MCF 10A (cell line): ENCODE data around the gene HS6ST3. TPM values are rescaled to one million over a fixed set of nuclear protein-coding genes. Genes with fewer than 3 reads are reported as not detected.

Experiments used
- BruUV-seq: library from RNA; stranded (reverse); fragments of 400-500 nt; replicated peaks from 2 replicates; lab custom pipeline; 2021; lab: Mats Ljungman, UMichigan
- CTCF ChIA-PET: fragments of 300-600 bp; sonication (Branson Sonifier 250); formaldehyde crosslinking; extraction: SDS; loops from one replicate; lab custom pipeline; 2021; ENCODE audit warnings: antibody characterized with exemption, inconsistent platforms; lab: Yijun Ruan, JAX
- POLR2A ChIA-PET: fragments of 300-600, 350-650 bp; sonication (Branson Sonifier 250); formaldehyde crosslinking; extraction: SDS; loops from one replicate; lab custom pipeline; 2020; ENCODE audit warnings: antibody characterized with exemption, inconsistent platforms; lab: Yijun Ruan, JAX
- DNase-seq: peaks from one replicate; pipeline ENCODE4 v3.0.0-alpha.2; 2018; ENCODE audit not compliant: unreplicated experiment
- H3K27ac Mint-ChIP-seq: one replicate; pipeline ENCODE4 v1.8.0; 2022; ENCODE audit warnings: mild to moderate bottlenecking, low read depth, mixed read lengths; ENCODE audit not compliant: unreplicated experiment
- H3K27me3 Mint-ChIP-seq: one replicate; pipeline ENCODE4 v1.8.0; 2022; ENCODE audit warnings: mixed read lengths; ENCODE audit not compliant: insufficient read depth, unreplicated experiment
- H3K36me3 Mint-ChIP-seq: one replicate; pipeline ENCODE4 v1.8.0; 2022; ENCODE audit warnings: mild to moderate bottlenecking, moderate library complexity, mixed read lengths; ENCODE audit not compliant: insufficient read depth, unreplicated experiment
- H3K4me1 Mint-ChIP-seq: one replicate; pipeline ENCODE4 v1.8.0; 2022; ENCODE audit warnings: mixed read lengths; ENCODE audit not compliant: insufficient read depth, unreplicated experiment
- H3K4me3 Mint-ChIP-seq: one replicate; pipeline ENCODE4 v1.8.0; 2022; ENCODE audit warnings: mild to moderate bottlenecking, moderate library complexity, mixed read lengths; ENCODE audit not compliant: unreplicated experiment
- H3K9me3 Mint-ChIP-seq: one replicate; pipeline ENCODE4 v1.8.0; 2022; ENCODE audit warnings: mixed read lengths; ENCODE audit not compliant: unreplicated experiment
- intact Hi-C: fragments of 100-400 bp; cut with micrococcal nuclease; formaldehyde crosslinking; loops from 2 replicates; pipeline ENCODE4 v1.14.1; 2022
- total RNA-seq: library from RNA; stranded (reverse); gene quantifications from 2 replicates; pipeline ENCODE4 v1.2.3, GENCODE V29; 2022
- TF ChIP-seq, protein P1 (sequence below): fragments of 200-600 bp; IDR thresholded peaks from one replicate; pipeline ENCODE4 v1.8.0; 2022; ENCODE audit warnings: antibody characterized with exemption, mild to moderate bottlenecking; ENCODE audit not compliant: unreplicated experiment

HS6ST3 gene
- total RNA-seq, 1 experiment from 2014 or later = 0.09 TPM

DNA sequence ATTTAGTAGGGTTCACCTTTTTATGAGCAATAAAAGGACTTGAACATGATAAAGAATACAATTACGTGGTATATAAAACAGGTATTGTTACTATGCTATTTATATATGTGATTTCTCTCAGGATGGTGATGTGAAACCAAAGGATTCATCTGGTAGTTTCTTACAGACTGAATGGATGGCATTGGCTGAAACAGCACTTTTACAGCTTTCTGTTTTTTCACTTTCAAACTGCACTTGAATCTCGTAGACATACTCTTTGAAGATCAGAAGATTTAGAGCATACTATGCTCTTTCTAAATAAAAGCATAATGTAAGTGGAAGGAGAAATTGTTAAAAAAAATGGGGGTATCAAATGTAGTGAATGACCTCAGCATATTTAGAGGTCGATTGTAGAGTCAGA, 354.8 kb downstream of the HS6ST3 start:
- no TSS peak for BruUV-seq
- TF ChIP-seq, protein P1, sequence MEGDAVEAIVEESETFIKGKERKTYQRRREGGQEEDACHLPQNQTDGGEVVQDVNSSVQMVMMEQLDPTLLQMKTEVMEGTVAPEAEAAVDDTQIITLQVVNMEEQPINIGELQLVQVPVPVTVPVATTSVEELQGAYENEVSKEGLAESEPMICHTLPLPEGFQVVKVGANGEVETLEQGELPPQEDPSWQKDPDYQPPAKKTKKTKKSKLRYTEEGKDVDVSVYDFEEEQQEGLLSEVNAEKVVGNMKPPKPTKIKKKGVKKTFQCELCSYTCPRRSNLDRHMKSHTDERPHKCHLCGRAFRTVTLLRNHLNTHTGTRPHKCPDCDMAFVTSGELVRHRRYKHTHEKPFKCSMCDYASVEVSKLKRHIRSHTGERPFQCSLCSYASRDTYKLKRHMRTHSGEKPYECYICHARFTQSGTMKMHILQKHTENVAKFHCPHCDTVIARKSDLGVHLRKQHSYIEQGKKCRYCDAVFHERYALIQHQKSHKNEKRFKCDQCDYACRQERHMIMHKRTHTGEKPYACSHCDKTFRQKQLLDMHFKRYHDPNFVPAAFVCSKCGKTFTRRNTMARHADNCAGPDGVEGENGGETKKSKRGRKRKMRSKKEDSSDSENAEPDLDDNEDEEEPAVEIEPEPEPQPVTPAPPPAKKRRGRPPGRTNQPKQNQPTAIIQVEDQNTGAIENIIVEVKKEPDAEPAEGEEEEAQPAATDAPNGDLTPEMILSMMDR = no peak
- intact Hi-C loops = no loop called here
- no peak for DNase-seq
- POLR2A ChIA-PET = no interaction called here
- CTCF ChIA-PET = no interaction called here
- Mint-ChIP-seq H3K4me3 (no peak overlapping the region), H3K4me1 (no peaks in the 10 kb centered on the region), H3K9me3 (peaks cover 6% of the 10 kb centered on the region), H3K27ac (no peak overlapping the region), H3K27me3 (no peaks in the 10 kb centered on the region), H3K36me3 (no peaks in the 10 kb centered on the region)

DNA sequence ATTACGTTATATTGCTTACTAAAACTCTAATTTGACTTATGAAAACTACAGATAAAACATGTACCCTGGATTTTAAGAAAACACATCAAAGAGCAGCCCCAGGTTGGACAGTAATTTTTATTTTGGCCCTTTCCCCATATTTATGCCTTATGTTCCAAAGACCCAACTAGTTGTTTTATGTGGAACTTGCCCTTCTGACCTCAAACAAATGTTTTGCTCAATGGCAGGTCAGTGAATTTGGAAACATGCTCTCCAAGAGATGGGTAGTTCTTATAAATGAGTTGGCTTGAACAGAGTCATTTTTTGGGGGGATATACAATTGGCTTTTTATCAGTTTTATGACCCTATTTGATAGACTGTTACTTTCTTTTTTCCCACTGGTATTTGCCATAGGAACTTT, 360.0 kb downstream of the HS6ST3 start:
- POLR2A ChIA-PET = no interaction called here

DNA sequence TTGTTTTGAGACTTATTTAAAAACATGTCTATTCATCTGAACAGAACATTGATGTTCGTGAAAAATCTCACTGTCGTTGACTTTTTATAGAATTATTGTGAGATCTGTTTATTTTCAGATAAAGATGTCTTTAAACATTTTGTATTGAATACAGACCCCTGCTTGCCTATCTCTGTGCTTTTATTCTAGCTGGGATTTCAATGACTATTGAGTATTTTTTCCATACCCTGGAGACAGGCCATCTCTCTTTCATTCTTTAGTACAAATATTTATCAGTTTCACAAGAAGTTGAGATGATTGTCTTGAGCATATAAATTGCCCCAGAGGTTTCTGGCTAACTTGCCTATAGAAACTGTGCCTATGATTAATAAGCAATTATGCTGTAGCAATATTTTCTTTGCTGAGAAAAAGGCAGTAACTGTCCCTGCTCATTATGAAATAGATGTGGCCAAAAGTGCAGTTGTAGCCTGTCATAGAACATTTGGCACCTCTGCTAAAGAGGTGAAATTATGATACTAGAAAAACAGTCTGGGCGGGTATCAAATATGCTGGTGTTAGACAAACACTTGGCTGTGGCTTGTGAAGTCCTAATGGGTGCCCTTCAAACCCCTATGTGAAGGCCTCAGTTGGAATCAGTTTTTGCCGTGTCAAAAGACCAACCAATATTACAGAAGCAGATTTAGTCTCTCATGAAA, 360.6 kb downstream of the HS6ST3 start:
- BruUV-seq = no TSS peak
- POLR2A ChIA-PET = no interaction called here

More for the DNA sequence above, 360.0 kb downstream of the HS6ST3 start:
- Mint-ChIP-seq H3K27me3 (no peaks in the 10 kb centered on the region), H3K9me3 (no peaks in the 10 kb centered on the region), H3K4me3 (no peak overlapping the region), H3K36me3 (no peaks in the 10 kb centered on the region), H3K27ac (no peak overlapping the region), H3K4me1 (no peaks in the 10 kb centered on the region)
- DNase-seq = no peak
- CTCF ChIA-PET = no interaction called here
- BruUV-seq = no TSS peak
- intact Hi-C loops = no loop called here
- TF ChIP-seq, protein P1 = no peak

DNA sequence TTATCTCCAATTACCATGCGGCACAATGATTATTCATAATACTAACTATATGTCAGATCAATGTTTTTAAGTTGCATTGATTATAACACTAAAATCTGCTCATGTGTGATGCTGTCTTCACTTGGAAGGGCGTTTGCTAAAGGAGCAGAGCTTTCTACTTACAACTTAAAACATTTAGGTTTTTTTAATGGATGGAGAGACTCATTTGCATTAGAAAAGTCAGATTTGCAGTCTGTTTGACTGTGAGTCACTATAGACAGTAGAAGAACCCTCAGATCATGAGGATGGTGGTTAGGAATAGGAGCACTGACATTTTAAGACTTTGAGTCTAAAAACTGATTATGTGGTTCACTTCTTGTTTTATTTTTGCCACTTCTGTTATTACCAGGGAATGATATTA, 364.6 kb downstream of the HS6ST3 start:
- DNase-seq = no peak
- no peaks in the 10 kb centered on the region for H3K4me1 Mint-ChIP-seq
- H3K9me3 Mint-ChIP-seq = no peaks in the 10 kb centered on the region
- no peaks in the 10 kb centered on the region for H3K27me3 Mint-ChIP-seq
- no peak overlapping the region for H3K4me3 Mint-ChIP-seq
- H3K27ac Mint-ChIP-seq = no peak overlapping the region
- POLR2A ChIA-PET = no interaction called here
- TF ChIP-seq, protein P1 = no peak
- CTCF ChIA-PET = no interaction called here
- H3K36me3 Mint-ChIP-seq = no peaks in the 10 kb centered on the region
- BruUV-seq = no TSS peak
- intact Hi-C loops = no loop called here

More for the DNA sequence above, 360.6 kb downstream of the HS6ST3 start:
- no peaks in the 10 kb centered on the region for H3K9me3 Mint-ChIP-seq
- CTCF ChIA-PET = no interaction called here
- no peaks in the 10 kb centered on the region for H3K4me1 Mint-ChIP-seq
- DNase-seq = no peak
- H3K27ac Mint-ChIP-seq = no peak overlapping the region
- H3K36me3 Mint-ChIP-seq = no peaks in the 10 kb centered on the region
- TF ChIP-seq, protein P1 = no peak
- H3K4me3 Mint-ChIP-seq = no peak overlapping the region
- intact Hi-C loops = no loop called here
- H3K27me3 Mint-ChIP-seq = no peaks in the 10 kb centered on the region
